ENCODE results near the gene CRABP2.

GRCh38 chr1:156744786-156745419 is 39.5 kb upstream of the CRABP2 start:
- TF ChIP-seq POLR2A (IDR thresholded peaks at IDR 0.05) (no peak), CTCF (IDR thresholded peaks at IDR 0.05) (no peak), POLR2AphosphoS5 (IDR thresholded peaks at IDR 0.05) (no peak)

Data from upper lobe of left lung (tissue), 4 donors.